Mononuclear cell (primary cell): ENCODE results near the gene GAGE10. TPM values are rescaled to one million over a fixed set of nuclear protein-coding genes. Genes with fewer than 3 reads are reported as not detected.
"Not testable (repeated sequence)": the region's sequence is repeated elsewhere in the genome, so short reads cannot be mapped to it uniquely, and the experiment has no call there.

Experiments
- H3K27me3 ChIP-seq: 2 replicates; pipeline ENCODE4 v1.6.0; 2011; ENCODE audit warnings: low read length, control low read depth; ENCODE audit not compliant: insufficient read depth
- H3K4me1 ChIP-seq: 2 replicates; pipeline ENCODE4 v1.5.1; 2011; ENCODE audit warnings: mild to moderate bottlenecking, low read length, control low read depth; ENCODE audit not compliant: insufficient read depth
- H3K4me3 ChIP-seq: 2 replicates; pipeline ENCODE4 v1.5.1; 2011; ENCODE audit warnings: mild to moderate bottlenecking, low read length, moderate library complexity
- H3K9me3 ChIP-seq: 2 replicates; pipeline ENCODE4 v1.5.1; 2011; ENCODE audit warnings: low read depth, mild to moderate bottlenecking, control low read depth, low read length
- total RNA-seq: library from RNA; depleted of rRNA; stranded (reverse); fragments of >200 nt; gene quantifications from one replicate; pipeline ENCODE4 v1.2.3, GENCODE V29; 2012

The GAGE10 gene
- total RNA-seq, 1 donor: not detected

GRCh38 chrX:49331841-49332240 lies 28.4 kb downstream of the GAGE10 start:
- H3K27me3 ChIP-seq, H3K4me1 ChIP-seq, H3K9me3 ChIP-seq, H3K4me3 ChIP-seq: not testable (repeated sequence)

GRCh38 chrX:49341449-49341848 lies 38.0 kb downstream of the GAGE10 start:
- H3K27me3 ChIP-seq, H3K4me3 ChIP-seq, H3K4me1 ChIP-seq, H3K9me3 ChIP-seq: not testable (repeated sequence)

- H3K27me3 ChIP-seq, H3K9me3 ChIP-seq, H3K4me1 ChIP-seq, H3K4me3 ChIP-seq: not testable (repeated sequence)
Measured at GRCh38 chrX:49344496-49345175, 41.2 kb downstream of the GAGE10 start.

- not testable (repeated sequence) for H3K27me3 ChIP-seq, H3K4me3 ChIP-seq, H3K4me1 ChIP-seq, H3K9me3 ChIP-seq
Measured at GRCh38 chrX:49345402-49345801, 42.0 kb downstream of the GAGE10 start.

- H3K4me1 ChIP-seq, H3K27me3 ChIP-seq, H3K9me3 ChIP-seq, H3K4me3 ChIP-seq: not testable (repeated sequence)
Measured at GRCh38 chrX:49346150-49346549, 42.7 kb downstream of the GAGE10 start.

Other genes with a start within 250 kb of the GAGE10 start
- 2.9 TPM for gene CCDC120, start 244.6 kb upstream of the GAGE10 start, total RNA-seq
- gene PRAF2, start 229.6 kb upstream of the GAGE10 start, total RNA-seq: 5.5 TPM
- 48.7 TPM for gene WDR45, start 223.8 kb upstream of the GAGE10 start, total RNA-seq
- gene GPKOW, start 179.9 kb upstream of the GAGE10 start, total RNA-seq: 8.9 TPM
- gene MAGIX, start 140.9 kb upstream of the GAGE10 start, total RNA-seq: 0.42 TPM
- 53.9 TPM for gene PLP2, start 131.7 kb upstream of the GAGE10 start, total RNA-seq
- 3.3 TPM for gene PRICKLE3, start 117.3 kb upstream of the GAGE10 start, total RNA-seq
- gene SYP, start 103.5 kb upstream of the GAGE10 start, total RNA-seq: 0.42 TPM
- 0.31 TPM for gene CACNA1F, start 70.3 kb upstream of the GAGE10 start, total RNA-seq
- gene CCDC22, start 68.2 kb upstream of the GAGE10 start, total RNA-seq: 10.1 TPM
- gene FOXP3, start 38.9 kb upstream of the GAGE10 start, total RNA-seq: 0.94 TPM
- gene PPP1R3F, start 33.9 kb upstream of the GAGE10 start, total RNA-seq: 3.6 TPM
- gene GAGE12J, start 18.4 kb downstream of the GAGE10 start, total RNA-seq: not detected
- not detected for gene GAGE13, start 27.9 kb downstream of the GAGE10 start, total RNA-seq
- gene GAGE12C, start 228.5 kb downstream of the GAGE10 start, total RNA-seq: not detected
- not detected for gene GAGE12D, start 238.1 kb downstream of the GAGE10 start, total RNA-seq
- gene GAGE12E, start 247.6 kb downstream of the GAGE10 start, total RNA-seq: not detected